Measurements from ENCODE around the gene SUPT5H. TPM values are rescaled to one million over a fixed set of nuclear protein-coding genes. Genes with fewer than 3 reads are reported as not detected.

The SUPT5H gene
- total and polyA plus RNA-seq, 2 of the 13 experiments (the other 11 are each of a cell fraction or from before 2014, with no cell fraction given) = 48.2 to 51.7 TPM

GRCh38 chr19:39514840-39515550, 69.6 kb downstream of the SUPT5H start, which contains the start of gene SELENOV (continued):
- TF ChIP-seq ATF4 (CRISPR knock-in tag; IDR thresholded peaks at IDR 0.05) (no peak), GABPB1 (CRISPR knock-in tag; IDR thresholded peaks at IDR 0.05) (0 out of 2 replicates have a peak, but pooled peaks have one; percentile 18), TIGD3 (CRISPR knock-in tag; IDR thresholded peaks at IDR 0.05; ENCODE audit: borderline replicate concordance) (no peak), NR2C2 (CRISPR knock-in tag; IDR thresholded peaks at IDR 0.05; ENCODE audit: borderline replicate concordance) (peak; percentile 30; the same call in 1 of the 2 replicates), MAX (IDR thresholded peaks at IDR 0.05) (0 out of 2 replicates have a peak, but pooled peaks have one; percentile 29), ZNF569 (CRISPR knock-in tag; IDR thresholded peaks at IDR 0.05; ENCODE audit: borderline replicate concordance) (no peak), SYNCRIP (IDR thresholded peaks at IDR 0.05; ENCODE audit: insufficient read depth, low read depth, low read length) (no peak), ZNF609 (CRISPR knock-in tag; IDR thresholded peaks at IDR 0.05; ENCODE audit: borderline replicate concordance) (0 out of 2 replicates have a peak, but pooled peaks have one; percentile 39), MAZ (IDR thresholded peaks at IDR 0.05; ENCODE audit: borderline replicate concordance, low read depth, low read length) (no peak), MAZ (CRISPR knock-in tag; IDR thresholded peaks at IDR 0.05; ENCODE audit: low read depth) (0 out of 2 replicates have a peak, but pooled peaks have one; percentile 24), EED (CRISPR knock-in tag; IDR thresholded peaks at IDR 0.05) (0 out of 2 replicates have a peak, but pooled peaks have one; percentile 52), ZBTB7B (CRISPR knock-in tag; IDR thresholded peaks at IDR 0.05) (peak; percentile 32; the same call in 1 of the 2 replicates), ARID4A (CRISPR knock-in tag; IDR thresholded peaks at IDR 0.05; ENCODE audit: borderline replicate concordance) (peak; percentile 41; the same call in 1 of the 2 replicates), ZNF484 (CRISPR knock-in tag; IDR thresholded peaks at IDR 0.05; ENCODE audit: borderline replicate concordance, low read depth) (no peak), SALL1 (CRISPR knock-in tag; IDR thresholded peaks at IDR 0.05) (peak; percentile 18; the same call in 1 of the 2 replicates), YEATS2 (CRISPR knock-in tag; IDR thresholded peaks at IDR 0.05; ENCODE audit: borderline replicate concordance) (no peak)
